Epidermal melanocyte (primary cell): ENCODE measurements around the gene ANGPTL4.
"Not testable (repeated sequence)": the region's sequence is repeated elsewhere in the genome, so short reads cannot be mapped to it uniquely, and the experiment has no call there.

Source experiments
- DNase-seq: peaks from one replicate; pipeline ENCODE4 v3.0.0; 2011; ENCODE audit warnings: low spot score; ENCODE audit not compliant: insufficient read length

The ANGPTL4 gene

GRCh38 chr19:8334458-8335342, 29.3 kb upstream of the ANGPTL4 start:
- DNase-seq = peak; percentile 5

- peak; percentile 6 for DNase-seq
Measured at GRCh38 chr19:8335343-8336071, 28.4 kb upstream of the ANGPTL4 start.

GRCh38 chr19:8336072-8336569, 27.8 kb upstream of the ANGPTL4 start:
- DNase-seq = no peak

GRCh38 chr19:8336660-8337059, 27.3 kb upstream of the ANGPTL4 start:
- no peak for DNase-seq

GRCh38 chr19:8337728-8338127, 26.2 kb upstream of the ANGPTL4 start:
- no peak for DNase-seq

- peak; percentile 11 for DNase-seq
Measured at GRCh38 chr19:8338835-8339234, 25.1 kb upstream of the ANGPTL4 start.

GRCh38 chr19:8340341-8341096, 23.4 kb upstream of the ANGPTL4 start:
- peak; percentile 12 for DNase-seq

GRCh38 chr19:8341504-8341903, 22.5 kb upstream of the ANGPTL4 start:
- DNase-seq = not testable (repeated sequence)

GRCh38 chr19:8342316-8342683, 21.7 kb upstream of the ANGPTL4 start:
- DNase-seq = no peak

- DNase-seq = peak; percentile 98
Measured at GRCh38 chr19:8342684-8343482, 21.1 kb upstream of the ANGPTL4 start, which contains the start of gene KANK3. Gene KANK3 (minus strand): TSS chr19:8343262. CDS start chr19:8337828, 5,434 bp downstream.

GRCh38 chr19:8343483-8343844, 20.5 kb upstream of the ANGPTL4 start:
- DNase-seq = no peak

- DNase-seq = not testable (repeated sequence)
Measured at GRCh38 chr19:8349629-8350372, 14.2 kb upstream of the ANGPTL4 start.

- DNase-seq = no peak
Measured at GRCh38 chr19:8352134-8352827, 11.7 kb upstream of the ANGPTL4 start.

- not testable (repeated sequence) for DNase-seq
Measured at GRCh38 chr19:8352845-8353244, 11.1 kb upstream of the ANGPTL4 start.

- peak; percentile 9 for DNase-seq
Measured at GRCh38 chr19:8355631-8356402, 8.1 kb upstream of the ANGPTL4 start.

GRCh38 chr19:8357007-8357521, 6.9 kb upstream of the ANGPTL4 start:
- no peak for DNase-seq

- no peak for DNase-seq
Measured at GRCh38 chr19:8358948-8359347, 5.0 kb upstream of the ANGPTL4 start.

- no peak for DNase-seq
Measured at GRCh38 chr19:8360196-8360595, 3.8 kb upstream of the ANGPTL4 start.
